ENCODE data around the gene IQGAP2.

IQGAP2 gene

DNA sequence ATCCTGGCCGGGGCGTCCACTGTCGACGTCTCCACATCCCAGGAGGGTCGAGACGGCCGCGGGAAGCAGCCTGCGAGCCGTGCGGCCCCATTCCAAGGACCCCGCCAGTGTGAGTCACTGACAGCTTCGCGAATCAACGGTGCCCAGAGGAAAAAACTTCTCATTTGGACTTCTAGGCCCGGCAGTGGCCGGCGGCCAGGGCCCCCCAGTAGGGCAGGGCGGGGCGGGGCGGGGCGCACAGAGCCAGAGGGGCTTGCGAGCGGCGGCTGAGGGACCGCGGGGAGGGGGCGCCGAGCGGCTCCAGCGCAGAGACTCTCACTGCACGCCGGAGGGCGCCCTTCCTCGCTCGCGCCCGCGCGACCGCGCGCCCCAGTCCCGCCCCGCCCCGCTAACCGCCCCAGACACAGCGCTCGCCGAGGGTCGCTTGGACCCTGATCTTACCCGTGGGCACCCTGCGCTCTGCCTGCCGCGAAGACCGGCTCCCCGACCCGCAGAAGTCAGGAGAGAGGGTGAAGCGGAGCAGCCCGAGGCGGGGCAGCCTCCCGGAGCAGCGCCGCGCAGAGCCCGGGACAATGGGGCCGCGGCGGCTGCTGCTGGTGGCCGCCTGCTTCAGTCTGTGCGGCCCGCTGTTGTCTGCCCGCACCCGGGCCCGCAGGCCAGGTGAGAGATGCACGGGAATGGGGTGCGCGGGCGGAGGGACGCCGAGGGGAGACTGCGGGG, 312.8 kb downstream of the IQGAP2 start, which contains the start of gene F2R (continued):
- TF ChIP-seq, protein P1, sequence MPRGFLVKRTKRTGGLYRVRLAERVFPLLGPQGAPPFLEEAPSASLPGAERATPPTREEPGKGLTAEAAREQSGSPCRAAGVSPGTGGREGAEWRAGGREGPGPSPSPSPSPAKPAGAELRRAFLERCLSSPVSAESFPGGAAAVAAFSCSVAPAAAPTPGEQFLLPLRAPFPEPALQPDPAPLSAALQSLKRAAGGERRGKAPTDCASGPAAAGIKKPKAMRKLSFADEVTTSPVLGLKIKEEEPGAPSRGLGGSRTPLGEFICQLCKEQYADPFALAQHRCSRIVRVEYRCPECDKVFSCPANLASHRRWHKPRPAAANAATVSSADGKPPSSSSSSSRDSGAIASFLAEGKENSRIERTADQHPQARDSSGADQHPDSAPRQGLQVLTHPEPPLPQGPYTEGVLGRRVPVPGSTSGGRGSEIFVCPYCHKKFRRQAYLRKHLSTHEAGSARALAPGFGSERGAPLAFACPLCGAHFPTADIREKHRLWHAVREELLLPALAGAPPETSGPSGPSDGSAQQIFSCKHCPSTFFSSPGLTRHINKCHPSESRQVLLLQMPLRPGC (tag by site-specific recombination; IDR thresholded peaks at IDR 0.05), result 0 out of 2 replicates have a peak, but pooled peaks have one; percentile 5
- TF ChIP-seq KLF9 (tag by site-specific recombination; IDR thresholded peaks at IDR 0.05; ENCODE audit: low read depth) (peak; percentile 57), ZFP37 (tag by site-specific recombination; IDR thresholded peaks at IDR 0.05) (0 out of 2 replicates have a peak, but pooled peaks have one; percentile 43), ZNF76 (tag by site-specific recombination; IDR thresholded peaks at IDR 0.05; ENCODE audit: borderline replicate concordance, low read depth) (0 out of 2 replicates have a peak, but pooled peaks have one; percentile 28), MYNN (tag by site-specific recombination; IDR thresholded peaks at IDR 0.05; ENCODE audit: borderline replicate concordance) (no peak), ZBTB20 (tag by site-specific recombination; IDR thresholded peaks at IDR 0.05) (peak; percentile 98), ZNF561 (tag by site-specific recombination; IDR thresholded peaks at IDR 0.05; ENCODE audit: borderline replicate concordance) (peak; percentile 46; the same call in 1 of the 2 replicates), ZNF560 (tag by site-specific recombination; IDR thresholded peaks at IDR 0.05; ENCODE audit: borderline replicate concordance) (no peak), ZEB2 (tag by site-specific recombination; IDR thresholded peaks at IDR 0.05) (peak; percentile 60)
- TF ChIP-seq, protein P2, sequence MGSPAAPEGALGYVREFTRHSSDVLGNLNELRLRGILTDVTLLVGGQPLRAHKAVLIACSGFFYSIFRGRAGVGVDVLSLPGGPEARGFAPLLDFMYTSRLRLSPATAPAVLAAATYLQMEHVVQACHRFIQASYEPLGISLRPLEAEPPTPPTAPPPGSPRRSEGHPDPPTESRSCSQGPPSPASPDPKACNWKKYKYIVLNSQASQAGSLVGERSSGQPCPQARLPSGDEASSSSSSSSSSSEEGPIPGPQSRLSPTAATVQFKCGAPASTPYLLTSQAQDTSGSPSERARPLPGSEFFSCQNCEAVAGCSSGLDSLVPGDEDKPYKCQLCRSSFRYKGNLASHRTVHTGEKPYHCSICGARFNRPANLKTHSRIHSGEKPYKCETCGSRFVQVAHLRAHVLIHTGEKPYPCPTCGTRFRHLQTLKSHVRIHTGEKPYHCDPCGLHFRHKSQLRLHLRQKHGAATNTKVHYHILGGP (tag by site-specific recombination; IDR thresholded peaks at IDR 0.05), result no peak
- TF ChIP-seq, protein P3, sequence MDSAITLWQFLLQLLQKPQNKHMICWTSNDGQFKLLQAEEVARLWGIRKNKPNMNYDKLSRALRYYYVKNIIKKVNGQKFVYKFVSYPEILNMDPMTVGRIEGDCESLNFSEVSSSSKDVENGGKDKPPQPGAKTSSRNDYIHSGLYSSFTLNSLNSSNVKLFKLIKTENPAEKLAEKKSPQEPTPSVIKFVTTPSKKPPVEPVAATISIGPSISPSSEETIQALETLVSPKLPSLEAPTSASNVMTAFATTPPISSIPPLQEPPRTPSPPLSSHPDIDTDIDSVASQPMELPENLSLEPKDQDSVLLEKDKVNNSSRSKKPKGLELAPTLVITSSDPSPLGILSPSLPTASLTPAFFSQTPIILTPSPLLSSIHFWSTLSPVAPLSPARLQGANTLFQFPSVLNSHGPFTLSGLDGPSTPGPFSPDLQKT (IDR thresholded peaks at IDR 0.05; ENCODE audit: borderline replicate concordance, low read depth, low read length), result no peak

DNA sequence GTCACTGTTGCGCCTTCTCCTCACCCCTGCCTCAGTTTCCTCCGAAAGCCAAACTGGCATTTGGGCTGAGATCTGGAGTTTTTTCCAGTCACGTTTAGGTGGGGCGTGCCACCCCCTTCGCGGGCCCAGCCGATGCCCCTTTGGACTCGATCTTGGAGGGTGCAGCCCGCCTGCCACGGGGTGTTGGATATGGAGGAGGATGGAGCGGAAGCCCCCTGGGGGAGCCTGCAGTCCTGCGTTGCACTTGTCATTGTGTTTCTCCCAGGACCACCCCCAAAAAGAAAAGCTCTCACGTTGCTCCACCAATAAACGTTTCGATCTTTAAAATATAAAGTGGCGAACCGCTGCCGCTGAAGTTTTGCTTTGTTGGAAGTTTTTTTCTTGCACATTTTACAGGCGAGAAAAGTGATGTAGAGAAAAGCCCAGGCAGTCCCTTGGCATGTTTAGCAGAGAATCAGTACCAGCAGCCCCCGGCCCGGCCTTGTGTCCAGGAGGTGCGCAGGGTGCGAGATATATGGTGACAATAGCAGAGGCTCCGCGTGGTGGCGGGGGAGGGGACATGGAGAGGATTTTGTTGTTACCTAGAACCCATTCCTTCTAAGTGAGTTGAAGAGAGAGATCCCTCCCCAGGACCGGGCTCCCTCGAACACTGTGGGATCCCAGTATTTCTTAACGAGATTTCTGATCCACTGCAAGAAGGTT, 313.5 kb downstream of the IQGAP2 start:
- POLR2A ChIA-PET, result no interaction called here
- CTCF ChIA-PET, result interaction anchor here (0.6 to 3.4 kb wide), 5 partner anchors 17 to 324 kb away, joined by 3 to 25 read pairs (median 5); no protein-coding TSS in a partner anchor
- Histone ChIP-seq H3K27ac (ENCODE audit: extremely low read depth, low read depth, low read length) (peak overlapping the region; percentile 74; the same call in 1 of the 2 replicates), H3K9me3 (ENCODE audit: control insufficient read depth, insufficient read depth, low read depth, low read length) (no peaks in the 10 kb centered on the region), H3K36me3 (ENCODE audit: control insufficient read depth in 2 of 2, insufficient read depth in 1 of 2, low read length in 2 of 2) (no peaks in the 10 kb centered on the region), H3K4me3 (ENCODE audit: low read depth, low read length) (peak overlapping the region; percentile 85), H3K4me1 (ENCODE audit: control insufficient read depth, insufficient read depth, low read length) (no peaks in the 10 kb centered on the region)
- TF ChIP-seq ZFP37 (tag by site-specific recombination; IDR thresholded peaks at IDR 0.05) (no peak), RBAK (tag by site-specific recombination; IDR thresholded peaks at IDR 0.05) (no peak), TRIM28 (IDR thresholded peaks at IDR 0.05; ENCODE audit: borderline replicate concordance, low read length) (no peak), ZNF155 (tag by site-specific recombination; IDR thresholded peaks at IDR 0.05) (no peak), GLIS1 (tag by site-specific recombination; IDR thresholded peaks at IDR 0.05) (0 out of 2 replicates have a peak, but pooled peaks have one; percentile 11), ZNF837 (tag by site-specific recombination; IDR thresholded peaks at IDR 0.05) (no peak), ZNF335 (tag by site-specific recombination; conservative IDR thresholded peaks at IDR 0.05) (peak; percentile 82), GLIS2 (tag by site-specific recombination; IDR thresholded peaks at IDR 0.05) (peak; percentile 51), OSR2 (tag by site-specific recombination; IDR thresholded peaks at IDR 0.05) (no peak), ZBTB8A (tag by site-specific recombination; IDR thresholded peaks at IDR 0.05) (peak; percentile 35; the same call in 1 of the 2 replicates)
- TF ChIP-seq, protein P4, sequence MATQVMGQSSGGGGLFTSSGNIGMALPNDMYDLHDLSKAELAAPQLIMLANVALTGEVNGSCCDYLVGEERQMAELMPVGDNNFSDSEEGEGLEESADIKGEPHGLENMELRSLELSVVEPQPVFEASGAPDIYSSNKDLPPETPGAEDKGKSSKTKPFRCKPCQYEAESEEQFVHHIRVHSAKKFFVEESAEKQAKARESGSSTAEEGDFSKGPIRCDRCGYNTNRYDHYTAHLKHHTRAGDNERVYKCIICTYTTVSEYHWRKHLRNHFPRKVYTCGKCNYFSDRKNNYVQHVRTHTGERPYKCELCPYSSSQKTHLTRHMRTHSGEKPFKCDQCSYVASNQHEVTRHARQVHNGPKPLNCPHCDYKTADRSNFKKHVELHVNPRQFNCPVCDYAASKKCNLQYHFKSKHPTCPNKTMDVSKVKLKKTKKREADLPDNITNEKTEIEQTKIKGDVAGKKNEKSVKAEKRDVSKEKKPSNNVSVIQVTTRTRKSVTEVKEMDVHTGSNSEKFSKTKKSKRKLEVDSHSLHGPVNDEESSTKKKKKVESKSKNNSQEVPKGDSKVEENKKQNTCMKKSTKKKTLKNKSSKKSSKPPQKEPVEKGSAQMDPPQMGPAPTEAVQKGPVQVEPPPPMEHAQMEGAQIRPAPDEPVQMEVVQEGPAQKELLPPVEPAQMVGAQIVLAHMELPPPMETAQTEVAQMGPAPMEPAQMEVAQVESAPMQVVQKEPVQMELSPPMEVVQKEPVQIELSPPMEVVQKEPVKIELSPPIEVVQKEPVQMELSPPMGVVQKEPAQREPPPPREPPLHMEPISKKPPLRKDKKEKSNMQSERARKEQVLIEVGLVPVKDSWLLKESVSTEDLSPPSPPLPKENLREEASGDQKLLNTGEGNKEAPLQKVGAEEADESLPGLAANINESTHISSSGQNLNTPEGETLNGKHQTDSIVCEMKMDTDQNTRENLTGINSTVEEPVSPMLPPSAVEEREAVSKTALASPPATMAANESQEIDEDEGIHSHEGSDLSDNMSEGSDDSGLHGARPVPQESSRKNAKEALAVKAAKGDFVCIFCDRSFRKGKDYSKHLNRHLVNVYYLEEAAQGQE (tag by site-specific recombination; IDR thresholded peaks at IDR 0.05), result no peak
- TF ChIP-seq, protein P5, sequence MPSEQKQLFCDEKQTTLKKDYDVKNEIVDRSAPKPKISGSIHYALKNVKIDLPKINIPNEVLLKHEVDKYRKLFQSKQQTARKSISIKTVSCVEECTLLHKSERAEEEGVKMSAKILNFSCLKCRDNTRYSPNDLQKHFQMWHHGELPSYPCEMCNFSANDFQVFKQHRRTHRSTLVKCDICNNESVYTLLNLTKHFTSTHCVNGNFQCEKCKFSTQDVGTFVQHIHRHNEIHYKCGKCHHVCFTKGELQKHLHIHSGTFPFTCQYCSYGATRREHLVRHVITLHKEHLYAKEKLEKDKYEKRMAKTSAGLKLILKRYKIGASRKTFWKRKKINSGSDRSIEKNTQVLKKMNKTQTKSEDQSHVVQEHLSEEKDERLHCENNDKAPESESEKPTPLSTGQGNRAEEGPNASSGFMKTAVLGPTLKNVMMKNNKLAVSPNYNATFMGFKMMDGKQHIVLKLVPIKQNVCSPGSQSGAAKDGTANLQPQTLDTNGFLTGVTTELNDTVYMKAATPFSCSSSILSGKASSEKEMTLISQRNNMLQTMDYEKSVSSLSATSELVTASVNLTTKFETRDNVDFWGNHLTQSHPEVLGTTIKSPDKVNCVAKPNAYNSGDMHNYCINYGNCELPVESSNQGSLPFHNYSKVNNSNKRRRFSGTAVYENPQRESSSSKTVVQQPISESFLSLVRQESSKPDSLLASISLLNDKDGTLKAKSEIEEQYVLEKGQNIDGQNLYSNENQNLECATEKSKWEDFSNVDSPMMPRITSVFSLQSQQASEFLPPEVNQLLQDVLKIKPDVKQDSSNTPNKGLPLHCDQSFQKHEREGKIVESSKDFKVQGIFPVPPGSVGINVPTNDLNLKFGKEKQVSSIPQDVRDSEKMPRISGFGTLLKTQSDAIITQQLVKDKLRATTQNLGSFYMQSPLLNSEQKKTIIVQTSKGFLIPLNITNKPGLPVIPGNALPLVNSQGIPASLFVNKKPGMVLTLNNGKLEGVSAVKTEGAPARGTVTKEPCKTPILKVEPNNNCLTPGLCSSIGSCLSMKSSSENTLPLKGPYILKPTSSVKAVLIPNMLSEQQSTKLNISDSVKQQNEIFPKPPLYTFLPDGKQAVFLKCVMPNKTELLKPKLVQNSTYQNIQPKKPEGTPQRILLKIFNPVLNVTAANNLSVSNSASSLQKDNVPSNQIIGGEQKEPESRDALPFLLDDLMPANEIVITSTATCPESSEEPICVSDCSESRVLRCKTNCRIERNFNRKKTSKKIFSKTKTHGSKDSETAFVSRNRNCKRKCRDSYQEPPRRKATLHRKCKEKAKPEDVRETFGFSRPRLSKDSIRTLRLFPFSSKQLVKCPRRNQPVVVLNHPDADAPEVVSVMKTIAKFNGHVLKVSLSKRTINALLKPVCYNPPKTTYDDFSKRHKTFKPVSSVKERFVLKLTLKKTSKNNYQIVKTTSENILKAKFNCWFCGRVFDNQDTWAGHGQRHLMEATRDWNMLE (tag by site-specific recombination; conservative IDR thresholded peaks at IDR 0.05; ENCODE audit: low read depth), result no peak

Measured in HEK293 (cell line).